ENCODE results near the gene TRPM7.
"Not testable (repeated sequence)": the region's sequence is repeated elsewhere in the genome, so short reads cannot be mapped to it uniquely, and the experiment has no call there.

TRPM7 gene

GRCh38 chr15:50710585-50710984, 24.0 kb upstream of the TRPM7 start:
- TF ChIP-seq CTCF (IDR thresholded peaks at IDR 0.05; ENCODE audit: extremely low read depth, insufficient read depth, missing control alignments): no peak
- in situ Hi-C loops (cut with MboI; ENCODE audit: low pct_unique_long_range_greater_than_20kb, low sequenced_read_pairs, unreplicated experiment): no loop called here
- DNase-seq (ENCODE audit: low spot score): no peak

- TF ChIP-seq CTCF (IDR thresholded peaks at IDR 0.05; ENCODE audit: extremely low read depth, insufficient read depth, missing control alignments): no peak
Observed at GRCh38 chr15:50707878-50708427, 21.4 kb upstream of the TRPM7 start.

GRCh38 chr15:50702762-50703334, 16.3 kb upstream of the TRPM7 start:
- TF ChIP-seq CTCF (IDR thresholded peaks at IDR 0.05; ENCODE audit: extremely low read depth, insufficient read depth, missing control alignments): no peak
- no peak for DNase-seq (ENCODE audit: low spot score)
- in situ Hi-C loops (cut with MboI; ENCODE audit: low pct_unique_long_range_greater_than_20kb, low sequenced_read_pairs, unreplicated experiment): no loop called here

More at GRCh38 chr15:50707878-50708427, 21.4 kb upstream of the TRPM7 start:
- in situ Hi-C loops (cut with MboI; ENCODE audit: low pct_unique_long_range_greater_than_20kb, low sequenced_read_pairs, unreplicated experiment): no loop called here
- no peak for DNase-seq (ENCODE audit: low spot score)

- no peak for TF ChIP-seq CTCF (IDR thresholded peaks at IDR 0.05; ENCODE audit: extremely low read depth, insufficient read depth, missing control alignments)
- DNase-seq (ENCODE audit: low spot score): no peak
- in situ Hi-C loops (cut with MboI; ENCODE audit: low pct_unique_long_range_greater_than_20kb, low sequenced_read_pairs, unreplicated experiment): no loop called here
Observed at GRCh38 chr15:50698101-50698500, 11.5 kb upstream of the TRPM7 start.

GRCh38 chr15:50697109-50697797, 10.7 kb upstream of the TRPM7 start:
- in situ Hi-C loops (cut with MboI; ENCODE audit: low pct_unique_long_range_greater_than_20kb, low sequenced_read_pairs, unreplicated experiment): no loop called here
- DNase-seq (ENCODE audit: low spot score): no peak
- TF ChIP-seq CTCF (IDR thresholded peaks at IDR 0.05; ENCODE audit: extremely low read depth, insufficient read depth, missing control alignments): no peak

- in situ Hi-C loops (cut with MboI; ENCODE audit: low pct_unique_long_range_greater_than_20kb, low sequenced_read_pairs, unreplicated experiment); DNase-seq (ENCODE audit: low spot score): not testable (repeated sequence)
Observed at GRCh38 chr15:50694634-50695165, 8.1 kb upstream of the TRPM7 start.

GRCh38 chr15:50687302-50687902, 805 bp upstream of the TRPM7 start:
- no peak for TF ChIP-seq CTCF (IDR thresholded peaks at IDR 0.05; ENCODE audit: extremely low read depth, insufficient read depth, missing control alignments)
- in situ Hi-C loops (cut with MboI; ENCODE audit: low pct_unique_long_range_greater_than_20kb, low sequenced_read_pairs, unreplicated experiment): no loop called here
- no peak for DNase-seq (ENCODE audit: low spot score)
